ENCODE data around the gene CNPY3.
"Not testable (repeated sequence)": the region's sequence is repeated elsewhere in the genome, so short reads cannot be mapped to it uniquely, and the experiment has no call there.

DNA sequence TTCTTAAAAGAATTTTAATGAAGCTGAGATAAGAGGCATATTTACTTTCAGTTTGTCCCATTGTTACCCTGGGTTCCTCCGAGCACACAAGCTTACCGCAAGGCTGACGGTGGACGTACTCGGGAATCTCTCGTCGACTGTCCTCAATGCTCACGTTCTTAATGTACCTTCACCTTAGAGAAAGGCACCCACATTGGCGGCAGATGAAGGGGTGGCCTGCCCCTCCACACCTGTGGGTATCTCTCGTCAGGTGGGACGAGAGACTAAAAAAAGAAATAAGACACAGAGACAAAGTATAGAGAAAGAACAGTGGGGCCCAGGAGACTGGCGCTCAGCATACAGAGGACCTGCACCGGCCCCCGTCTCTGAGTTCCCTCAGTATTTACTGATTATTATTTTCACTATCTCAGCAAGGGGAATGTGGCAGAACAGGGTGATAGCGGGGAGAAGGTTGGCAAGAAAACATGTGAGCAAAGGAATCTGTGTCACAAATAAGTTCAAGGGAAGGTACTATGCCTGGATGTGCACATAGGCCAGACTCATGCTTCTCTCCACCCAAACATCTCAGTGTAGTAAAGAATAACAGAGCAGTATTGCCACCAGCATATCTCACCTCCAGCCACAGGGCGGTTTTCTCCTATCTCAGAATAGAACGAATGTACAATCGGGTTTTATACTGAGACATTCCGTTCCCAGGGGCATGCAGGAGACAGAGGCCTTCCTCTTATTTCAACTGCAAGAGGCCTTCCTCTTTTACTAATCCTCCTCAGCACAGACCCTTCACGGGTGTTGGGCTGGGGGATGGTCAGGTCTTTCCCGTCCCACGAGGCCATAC lies 26.6 kb upstream of the CNPY3 start:
- TF ChIP-seq, protein P1, sequence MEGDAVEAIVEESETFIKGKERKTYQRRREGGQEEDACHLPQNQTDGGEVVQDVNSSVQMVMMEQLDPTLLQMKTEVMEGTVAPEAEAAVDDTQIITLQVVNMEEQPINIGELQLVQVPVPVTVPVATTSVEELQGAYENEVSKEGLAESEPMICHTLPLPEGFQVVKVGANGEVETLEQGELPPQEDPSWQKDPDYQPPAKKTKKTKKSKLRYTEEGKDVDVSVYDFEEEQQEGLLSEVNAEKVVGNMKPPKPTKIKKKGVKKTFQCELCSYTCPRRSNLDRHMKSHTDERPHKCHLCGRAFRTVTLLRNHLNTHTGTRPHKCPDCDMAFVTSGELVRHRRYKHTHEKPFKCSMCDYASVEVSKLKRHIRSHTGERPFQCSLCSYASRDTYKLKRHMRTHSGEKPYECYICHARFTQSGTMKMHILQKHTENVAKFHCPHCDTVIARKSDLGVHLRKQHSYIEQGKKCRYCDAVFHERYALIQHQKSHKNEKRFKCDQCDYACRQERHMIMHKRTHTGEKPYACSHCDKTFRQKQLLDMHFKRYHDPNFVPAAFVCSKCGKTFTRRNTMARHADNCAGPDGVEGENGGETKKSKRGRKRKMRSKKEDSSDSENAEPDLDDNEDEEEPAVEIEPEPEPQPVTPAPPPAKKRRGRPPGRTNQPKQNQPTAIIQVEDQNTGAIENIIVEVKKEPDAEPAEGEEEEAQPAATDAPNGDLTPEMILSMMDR (IDR thresholded peaks at IDR 0.05 in 2 of 3, conservative IDR thresholded peaks at IDR 0.05 in 1 of 3; ENCODE audit: control insufficient read depth in 2 of 3, extremely low read depth in 1 of 3, insufficient read depth in 1 of 3, low read depth in 3 of 3, low read length in 3 of 3) = not testable (repeated sequence)
- TF ChIP-seq NRF1 (conservative IDR thresholded peaks at IDR 0.05; ENCODE audit: low read depth, low read length); POLR2A (IDR thresholded peaks at IDR 0.05; ENCODE audit: low read depth, low read length); ETV6 (conservative IDR thresholded peaks at IDR 0.05 in 1 of 2, IDR thresholded peaks at IDR 0.05 in 1 of 2; ENCODE audit: borderline replicate concordance in 1 of 2, low read depth in 1 of 2); RELA (IDR thresholded peaks at IDR 0.05; ENCODE audit: borderline replicate concordance, partially characterized antibody); CEBPB (IDR thresholded peaks at IDR 0.05; ENCODE audit: borderline replicate concordance in 1 of 2, low read depth in 2 of 2, low read length in 2 of 2); BRCA1 (IDR thresholded peaks at IDR 0.05; ENCODE audit: low read depth, low read length); RFX5 (IDR thresholded peaks at IDR 0.05; ENCODE audit: low read depth, low read length): not testable (repeated sequence)
- TF ChIP-seq, protein P2, sequence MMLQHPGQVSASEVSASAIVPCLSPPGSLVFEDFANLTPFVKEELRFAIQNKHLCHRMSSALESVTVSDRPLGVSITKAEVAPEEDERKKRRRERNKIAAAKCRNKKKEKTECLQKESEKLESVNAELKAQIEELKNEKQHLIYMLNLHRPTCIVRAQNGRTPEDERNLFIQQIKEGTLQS (IDR thresholded peaks at IDR 0.05; ENCODE audit: borderline replicate concordance, extremely low read depth, low read depth, low read length) = not testable (repeated sequence)

Measured in GM12878 (cell line).